ENCODE data around the gene TNPO1. TPM values are rescaled to one million over a fixed set of nuclear protein-coding genes. Genes with fewer than 3 reads are reported as not detected.

The TNPO1 gene
- total RNA-seq, 4 donors from 2014 or later, result 73.1 to 241 (median 76.8) TPM

DNA sequence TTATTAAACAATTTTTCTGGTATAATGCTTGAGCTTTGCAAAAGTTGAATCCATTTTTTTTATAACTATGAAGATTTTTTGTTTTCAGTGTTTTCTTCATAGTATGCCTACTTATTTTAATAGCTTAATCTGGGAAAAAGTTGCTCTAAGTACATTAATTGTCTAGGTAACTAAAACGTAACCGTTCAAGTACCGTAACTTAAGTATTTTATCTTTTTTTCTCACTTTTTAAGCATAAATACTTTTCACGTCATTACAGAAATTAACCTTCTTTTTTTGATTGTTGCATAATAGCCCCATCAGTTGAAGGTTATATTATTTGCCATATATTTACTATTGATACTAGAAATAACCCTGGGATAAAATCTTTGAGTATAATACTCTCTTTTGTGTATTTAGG lies 15.2 kb downstream of the TNPO1 start:
- no peak for DNase-seq

DNA sequence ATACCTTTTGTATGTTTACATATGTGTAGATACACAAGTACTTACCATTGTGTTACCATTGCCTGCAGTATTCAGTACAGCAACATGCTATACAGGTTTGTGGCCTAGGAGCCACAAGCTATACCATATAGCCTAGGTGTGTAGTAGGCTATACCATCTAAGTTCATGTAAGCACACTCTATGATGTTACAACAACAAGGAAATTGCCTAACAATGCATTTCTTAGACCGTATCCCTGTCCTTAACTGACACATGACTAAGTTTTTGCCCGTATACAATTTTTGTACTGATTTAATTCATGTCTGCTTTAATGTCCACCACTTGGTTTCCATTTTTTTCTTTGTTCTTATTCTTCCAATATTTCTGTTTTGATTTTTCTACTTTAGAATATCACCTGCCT lies 18.5 kb downstream of the TNPO1 start:
- H3K4me1 ChIP-seq, result peaks cover 0 to 9% (median 0%) of the 10 kb centered on the region in 4 donors
- H3K36me3 ChIP-seq, result no peaks in the 10 kb centered on the region
- no peak for DNase-seq
- no peak overlapping the region for H3K27ac ChIP-seq
- no peaks in the 10 kb centered on the region for H3K9me3 ChIP-seq
- TF ChIP-seq CTCF (IDR thresholded peaks at IDR 0.05) (no peak), POLR2A (IDR thresholded peaks at IDR 0.05) (no peak)
- H3K4me3 ChIP-seq, result no peak overlapping the region
- no peaks in the 10 kb centered on the region for H3K27me3 ChIP-seq

More for the DNA sequence above, 15.2 kb downstream of the TNPO1 start:
- TF ChIP-seq POLR2A (IDR thresholded peaks at IDR 0.05), result no peak
- TF ChIP-seq CTCF (IDR thresholded peaks at IDR 0.05), result no peak
- Histone ChIP-seq H3K36me3 (no peaks in the 10 kb centered on the region), H3K27me3 (no peaks in the 10 kb centered on the region), H3K4me1 (no peaks in the 10 kb centered on the region), H3K27ac (no peak overlapping the region), H3K9me3 (no peaks in the 10 kb centered on the region), H3K4me3 (no peak overlapping the region)

- no peak overlapping the region for H3K4me3 ChIP-seq
- no peak for DNase-seq
- no peaks in the 10 kb centered on the region for H3K9me3 ChIP-seq
- H3K27me3 ChIP-seq, result no peaks in the 10 kb centered on the region
- no peaks in the 10 kb centered on the region for H3K36me3 ChIP-seq
- TF ChIP-seq CTCF (IDR thresholded peaks at IDR 0.05) (no peak), POLR2A (IDR thresholded peaks at IDR 0.05) (no peak)
- no peak overlapping the region for H3K27ac ChIP-seq
- peaks cover 0 to 9% (median 0%) of the 10 kb centered on the region in 4 donors for H3K4me1 ChIP-seq
These were observed 19.2 kb downstream of the TNPO1 start for GRCh38 chr5:72835633-72836032.

GRCh38 chr5:72836810-72837209 lies 20.3 kb downstream of the TNPO1 start:
- Histone ChIP-seq H3K27ac (no peak overlapping the region), H3K36me3 (no peaks in the 10 kb centered on the region), H3K4me3 (no peak overlapping the region), H3K4me1 (peaks cover 0 to 9% (median 0%) of the 10 kb centered on the region in 4 donors), H3K27me3 (no peaks in the 10 kb centered on the region), H3K9me3 (no peaks in the 10 kb centered on the region)
- TF ChIP-seq CTCF (IDR thresholded peaks at IDR 0.05) (no peak), POLR2A (IDR thresholded peaks at IDR 0.05) (no peak)
- DNase-seq, result no peak

- Histone ChIP-seq H3K4me3 (no peak overlapping the region), H3K27ac (no peak overlapping the region), H3K9me3 (no peaks in the 10 kb centered on the region), H3K36me3 (no peaks in the 10 kb centered on the region), H3K27me3 (no peaks in the 10 kb centered on the region), H3K4me1 (peaks cover 0 to 9% (median 0%) of the 10 kb centered on the region in 4 donors)
- no peak for DNase-seq
- TF ChIP-seq POLR2A (IDR thresholded peaks at IDR 0.05) (no peak), CTCF (IDR thresholded peaks at IDR 0.05) (no peak)
These were observed 21.1 kb downstream of the TNPO1 start for GRCh38 chr5:72837524-72838096.

GRCh38 chr5:72840041-72840440 lies 23.6 kb downstream of the TNPO1 start:
- no peak overlapping the region for H3K27ac ChIP-seq
- H3K36me3 ChIP-seq, result no peaks in the 10 kb centered on the region
- no peak for TF ChIP-seq POLR2A (IDR thresholded peaks at IDR 0.05)
- TF ChIP-seq CTCF (IDR thresholded peaks at IDR 0.05), result no peak
- H3K4me3 ChIP-seq, result no peak overlapping the region
- DNase-seq, result no peak
- H3K27me3 ChIP-seq, result no peaks in the 10 kb centered on the region
- H3K9me3 ChIP-seq, result no peaks in the 10 kb centered on the region
- peaks cover 0 to 13% (median 0%) of the 10 kb centered on the region in 4 donors for H3K4me1 ChIP-seq
